ENCODE results near the gene GRB10.

The GRB10 gene

GRCh38 chr7:50718311-50718710, 64.4 kb downstream of the GRB10 start:
- DNase-seq: no peak

- no peak for DNase-seq
These were observed 65.5 kb downstream of the GRB10 start for GRCh38 chr7:50717181-50717580.

GRCh38 chr7:50714857-50715256, 67.8 kb downstream of the GRB10 start:
- no peak for DNase-seq

GRCh38 chr7:50713123-50713965, 69.4 kb downstream of the GRB10 start:
- no peak for DNase-seq

GRCh38 chr7:50712252-50713122, 70.2 kb downstream of the GRB10 start:
- no peak for DNase-seq

GRCh38 chr7:50711271-50712175, 71.2 kb downstream of the GRB10 start:
- no peak for DNase-seq

GRCh38 chr7:50710441-50711154, 72.1 kb downstream of the GRB10 start:
- DNase-seq: no peak

- DNase-seq: no peak
These were observed 73.5 kb downstream of the GRB10 start for GRCh38 chr7:50709151-50709550.

GRCh38 chr7:50707236-50708006, 75.3 kb downstream of the GRB10 start:
- no peak for DNase-seq

- no peak for DNase-seq
These were observed 76.2 kb downstream of the GRB10 start for GRCh38 chr7:50706469-50706937.

- no peak for DNase-seq
These were observed 77.9 kb downstream of the GRB10 start for GRCh38 chr7:50704844-50705243.

- no peak for DNase-seq
These were observed 79.0 kb downstream of the GRB10 start for GRCh38 chr7:50703654-50704053.

- DNase-seq: no peak
These were observed 83.6 kb downstream of the GRB10 start for GRCh38 chr7:50699143-50699542.

GRCh38 chr7:50697748-50698147, 84.9 kb downstream of the GRB10 start:
- no peak for DNase-seq

- peak in 1 of 2 experiments; percentile 43 for DNase-seq
These were observed 85.7 kb downstream of the GRB10 start for GRCh38 chr7:50696810-50697582.

GRCh38 chr7:50695026-50695425, 87.7 kb downstream of the GRB10 start:
- no peak for DNase-seq

- DNase-seq: no peak
These were observed 89.1 kb downstream of the GRB10 start for GRCh38 chr7:50693455-50694130.

GRCh38 chr7:50690541-50691011, 92.1 kb downstream of the GRB10 start:
- no peak for DNase-seq

GRCh38 chr7:50688226-50688590, 94.5 kb downstream of the GRB10 start:
- no peak for DNase-seq

All from SHP77 (cell line).